Smooth muscle cell (in vitro differentiated cells): ENCODE measurements around the gene NLRC4. TPM values are rescaled to one million over a fixed set of nuclear protein-coding genes. Genes with fewer than 3 reads are reported as not detected.
"Not testable (repeated sequence)": the region's sequence is repeated elsewhere in the genome, so short reads cannot be mapped to it uniquely, and the experiment has no call there.

Experiments used
- DNase-seq: peaks from one replicate; lab custom pipeline; 2025; ENCODE audit not compliant: unreplicated experiment; lab: John Stamatoyannopoulos, UW
- H2AFZ ChIP-seq: fragments of 200-600 bp; sonication (generic); 2 replicates; pipeline ENCODE4 v1.6.0; 2016; ENCODE audit warnings: antibody characterized with exemption, low read depth, mild to moderate bottlenecking
- H3F3A ChIP-seq: fragments of 200-600 bp; sonication (generic); 2 replicates; pipeline ENCODE4 v1.6.0; 2017; ENCODE audit warnings: antibody characterized with exemption, low read depth
- H3K27ac ChIP-seq: fragments of 200-600 bp; sonication (generic); 2 replicates; pipeline ENCODE4 v1.5.1; 2016; ENCODE audit warnings: low read depth, mild to moderate bottlenecking
- H3K27me3 ChIP-seq: fragments of 200-600 bp; sonication (generic); 2 replicates; pipeline ENCODE4 v1.6.1; 2016; ENCODE audit warnings: low read depth, mild to moderate bottlenecking
- H3K36me3 ChIP-seq: fragments of 200-600 bp; sonication (generic); 2 replicates; pipeline ENCODE4 v1.5.1; 2016; ENCODE audit warnings: low read depth
- H3K4me1 ChIP-seq: fragments of 200-600 bp; sonication (generic); 2 replicates; pipeline ENCODE4 v1.5.1; 2016; ENCODE audit warnings: low read depth
- H3K4me2 ChIP-seq: fragments of 200-600 bp; sonication (generic); 2 replicates; pipeline ENCODE4 v1.6.0; 2016; ENCODE audit warnings: mild to moderate bottlenecking
- H3K4me3 ChIP-seq: fragments of 200-600 bp; sonication (generic); 2 replicates; pipeline ENCODE4 v1.5.1; 2016; ENCODE audit warnings: mild to moderate bottlenecking
- H3K79me2 ChIP-seq: fragments of 200-600 bp; sonication (generic); 2 replicates; pipeline ENCODE4 v1.6.0; 2016; ENCODE audit warnings: low read depth, mild to moderate bottlenecking
- H3K9ac ChIP-seq: fragments of 200-600 bp; sonication (generic); 2 replicates; pipeline ENCODE4 v1.6.0; 2016; ENCODE audit warnings: low read depth
- H3K9me3 ChIP-seq: fragments of 200-600 bp; sonication (generic); replicated peaks from 2 replicates; pipeline ENCODE4 v1.5.1; 2016; ENCODE audit warnings: low read depth
- H4K20me1 ChIP-seq: fragments of 200-600 bp; sonication (generic); 2 replicates; pipeline ENCODE4 v1.6.0; 2016; ENCODE audit warnings: low read depth
- CTCF ChIP-seq: fragments of 200-600 bp; sonication (generic); IDR thresholded peaks from 2 replicates; pipeline ENCODE4 v1.5.1; 2017; ENCODE audit warnings: borderline replicate concordance, mild to moderate bottlenecking, antibody characterized with exemption; ENCODE audit not compliant: insufficient read depth, poor library complexity, severe bottlenecking
- WGBS: methylation state at CpG from one replicate; pipeline ENCODE4 v1.1.7; 2016; ENCODE audit warnings: low lambda C conversion rate; 5-methylcytosine and 5-hydroxymethylcytosine counted together
- polyA plus RNA-seq: library from polyadenylated mRNA; unstranded; fragments of >200 nt; fragmentation: Nextera tagmentation; extraction: Ambion mirVana; gene quantifications from 2 replicates; pipeline ENCODE4 v1.2.1, GENCODE V29; 2016
- total RNA-seq: library from RNA; depleted of rRNA; stranded (reverse); fragments of >200 nt; gene quantifications from 2 replicates; pipeline ENCODE4 v1.2.3, GENCODE V29; 2014

The NLRC4 gene
- total and polyA plus RNA-seq, 2 experiments from 2014 or later, result 0.16 TPM; not detected in 1

GRCh38 chr2:32278478-32278853 lies 13.8 kb upstream of the NLRC4 start:
- H3K27me3 ChIP-seq, result peaks cover 2% of the 10 kb centered on the region
- peaks cover 3% of the 10 kb centered on the region for H3K36me3 ChIP-seq
- peaks cover 58% of the 10 kb centered on the region for H3K79me2 ChIP-seq
- DNase-seq, result no peak
- peak overlapping the region; percentile 96 for H3K9ac ChIP-seq
- peak overlapping the region; percentile 92 for H3K4me2 ChIP-seq
- H3K27ac ChIP-seq, result peak overlapping the region; percentile 77
- TF ChIP-seq CTCF, result no peak
- H2AFZ ChIP-seq, result no peak overlapping the region
- no peaks in the 10 kb centered on the region for H3K9me3 ChIP-seq
- WGBS, result 56% methylated on average over 6 of the region's 6 CpGs
- H4K20me1 ChIP-seq, result peaks cover 3% of the 10 kb centered on the region
- peak overlapping the region; percentile 84 for H3K4me3 ChIP-seq
- H3F3A ChIP-seq, result no peaks in the 10 kb centered on the region
- H3K4me1 ChIP-seq, result peaks cover 6% of the 10 kb centered on the region

- Histone ChIP-seq H3K9me3 (no peaks in the 10 kb centered on the region), H3K4me1 (peaks cover 6% of the 10 kb centered on the region), H4K20me1 (no peaks in the 10 kb centered on the region), H3F3A (no peaks in the 10 kb centered on the region), H3K79me2 (peaks cover 52% of the 10 kb centered on the region), H3K4me2 (peak within 1 kb of the TSS; percentile 92), H3K36me3 (peaks cover 3% of the 10 kb centered on the region), H3K27me3 (peaks cover 8% of the 10 kb centered on the region), H3K27ac (peak within 1 kb of the TSS; percentile 77), H2AFZ (peak within 1 kb of the TSS; percentile 94), H3K4me3 (peak within 1 kb of the TSS; percentile 84), H3K9ac (peak within 1 kb of the TSS; percentile 96)
- WGBS, result 1% methylated on average over 46 of the region's 59 CpGs
- DNase-seq, result peak; percentile 64
- no peak for TF ChIP-seq CTCF
Observed at GRCh38 chr2:32277674-32278477, 13.2 kb upstream of the NLRC4 start, which contains the start of gene YIPF4. Gene YIPF4, plus strand, starts transcription at chr2:32277904. Its CDS starts 252 bp downstream, at chr2:32278156.

- DNase-seq, result no peak
- H3K9ac ChIP-seq, result peak overlapping the region; percentile 96
- no peaks in the 10 kb centered on the region for H4K20me1 ChIP-seq
- H3F3A ChIP-seq, result no peaks in the 10 kb centered on the region
- H3K79me2 ChIP-seq, result peaks cover 46% of the 10 kb centered on the region
- no peak for TF ChIP-seq CTCF
- 69% methylated on average over 5 of the region's 5 CpGs for WGBS
- H3K4me2 ChIP-seq, result peak overlapping the region; percentile 92
- peak overlapping the region; percentile 77 for H3K27ac ChIP-seq
- H3K27me3 ChIP-seq, result peaks cover 8% of the 10 kb centered on the region
- peak overlapping the region; percentile 84 for H3K4me3 ChIP-seq
- peak overlapping the region; percentile 94 for H2AFZ ChIP-seq
- no peaks in the 10 kb centered on the region for H3K9me3 ChIP-seq
- peaks cover 6% of the 10 kb centered on the region for H3K4me1 ChIP-seq
- H3K36me3 ChIP-seq, result peaks cover 3% of the 10 kb centered on the region
Observed at GRCh38 chr2:32277363-32277673, 12.6 kb upstream of the NLRC4 start.

GRCh38 chr2:32275790-32276189 lies 11.1 kb upstream of the NLRC4 start:
- peaks cover 31% of the 10 kb centered on the region for H3K79me2 ChIP-seq
- H3K36me3 ChIP-seq, H3K9me3 ChIP-seq, H4K20me1 ChIP-seq, H2AFZ ChIP-seq, H3K4me2 ChIP-seq, H3K4me3 ChIP-seq, H3K4me1 ChIP-seq, H3F3A ChIP-seq, H3K27ac ChIP-seq, DNase-seq, H3K27me3 ChIP-seq, H3K9ac ChIP-seq: not testable (repeated sequence)
- 91% methylated on average over 7 of the region's 7 CpGs for WGBS
